Measurements from ENCODE around the gene COL9A1. TPM values are rescaled to one million over a fixed set of nuclear protein-coding genes. Genes with fewer than 3 reads are reported as not detected.

The COL9A1 gene
- total RNA-seq, 1 donor from 2014 or later, result 0.27 TPM

DNA sequence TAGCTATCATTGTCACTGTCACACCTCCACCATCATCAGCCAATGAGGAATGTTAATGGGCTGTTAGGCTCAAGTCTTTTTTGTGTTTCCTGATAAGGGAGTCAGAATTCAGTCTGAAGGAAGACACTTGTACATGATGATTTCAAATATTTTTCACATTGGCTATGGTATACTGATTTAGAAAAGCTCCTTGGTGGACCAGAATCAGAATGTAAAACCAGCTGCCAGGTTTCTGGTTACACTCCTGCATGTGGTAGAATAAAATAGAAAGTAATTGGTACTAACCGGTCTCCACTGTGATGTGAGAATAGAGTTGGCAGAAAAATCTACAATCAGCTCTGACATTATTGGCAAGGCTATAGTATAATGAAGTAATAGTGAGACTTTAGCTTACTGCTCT lies 10.7 kb downstream of the COL9A1 start:
- Mint-ChIP-seq H3K27ac (ENCODE audit: unreplicated experiment) (no peak overlapping the region), H3K36me3 (ENCODE audit: low read depth) (no peaks in the 10 kb centered on the region), H3K4me3 (ENCODE audit: unreplicated experiment) (no peak overlapping the region), H3K9me3 (ENCODE audit: low read depth) (no peaks in the 10 kb centered on the region), H3K4me1 (ENCODE audit: low read depth) (no peaks in the 10 kb centered on the region), H3K27me3 (ENCODE audit: low read depth) (peaks cover 46% of the 10 kb centered on the region)
- TF ChIP-seq, protein P1, sequence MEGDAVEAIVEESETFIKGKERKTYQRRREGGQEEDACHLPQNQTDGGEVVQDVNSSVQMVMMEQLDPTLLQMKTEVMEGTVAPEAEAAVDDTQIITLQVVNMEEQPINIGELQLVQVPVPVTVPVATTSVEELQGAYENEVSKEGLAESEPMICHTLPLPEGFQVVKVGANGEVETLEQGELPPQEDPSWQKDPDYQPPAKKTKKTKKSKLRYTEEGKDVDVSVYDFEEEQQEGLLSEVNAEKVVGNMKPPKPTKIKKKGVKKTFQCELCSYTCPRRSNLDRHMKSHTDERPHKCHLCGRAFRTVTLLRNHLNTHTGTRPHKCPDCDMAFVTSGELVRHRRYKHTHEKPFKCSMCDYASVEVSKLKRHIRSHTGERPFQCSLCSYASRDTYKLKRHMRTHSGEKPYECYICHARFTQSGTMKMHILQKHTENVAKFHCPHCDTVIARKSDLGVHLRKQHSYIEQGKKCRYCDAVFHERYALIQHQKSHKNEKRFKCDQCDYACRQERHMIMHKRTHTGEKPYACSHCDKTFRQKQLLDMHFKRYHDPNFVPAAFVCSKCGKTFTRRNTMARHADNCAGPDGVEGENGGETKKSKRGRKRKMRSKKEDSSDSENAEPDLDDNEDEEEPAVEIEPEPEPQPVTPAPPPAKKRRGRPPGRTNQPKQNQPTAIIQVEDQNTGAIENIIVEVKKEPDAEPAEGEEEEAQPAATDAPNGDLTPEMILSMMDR (IDR thresholded peaks at IDR 0.05), result no peak
- no peak for DNase-seq (ENCODE audit: low spot score)

DNA sequence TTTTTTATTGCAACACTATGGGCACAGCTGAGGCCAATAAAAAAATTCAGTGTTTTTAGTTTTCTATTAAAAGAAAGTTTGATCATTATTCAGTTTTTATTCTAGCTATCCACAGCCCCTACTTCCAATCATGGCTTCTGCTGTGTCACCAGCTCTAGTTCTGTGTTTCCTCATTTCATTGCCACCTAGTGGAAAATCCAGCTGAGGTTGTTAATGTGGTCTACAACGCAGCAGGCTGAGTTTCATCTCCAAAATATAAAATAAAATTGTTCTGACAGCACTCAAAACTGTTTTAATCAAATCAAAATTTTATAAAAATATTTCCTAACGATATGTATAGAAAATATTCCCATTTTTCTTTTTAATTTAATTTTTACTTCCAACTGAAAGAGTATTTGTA lies 13.6 kb downstream of the COL9A1 start:
- H3K9me3 Mint-ChIP-seq (ENCODE audit: low read depth), result no peaks in the 10 kb centered on the region
- no peak overlapping the region for H3K27ac Mint-ChIP-seq (ENCODE audit: unreplicated experiment)
- no peaks in the 10 kb centered on the region for H3K36me3 Mint-ChIP-seq (ENCODE audit: low read depth)
- DNase-seq (ENCODE audit: low spot score), result no peak
- no peaks in the 10 kb centered on the region for H3K4me1 Mint-ChIP-seq (ENCODE audit: low read depth)
- TF ChIP-seq, protein P1 (IDR thresholded peaks at IDR 0.05), result peak; percentile 69
- H3K4me3 Mint-ChIP-seq (ENCODE audit: unreplicated experiment), result no peak overlapping the region
- H3K27me3 Mint-ChIP-seq (ENCODE audit: low read depth), result peaks cover 43% of the 10 kb centered on the region

DNA sequence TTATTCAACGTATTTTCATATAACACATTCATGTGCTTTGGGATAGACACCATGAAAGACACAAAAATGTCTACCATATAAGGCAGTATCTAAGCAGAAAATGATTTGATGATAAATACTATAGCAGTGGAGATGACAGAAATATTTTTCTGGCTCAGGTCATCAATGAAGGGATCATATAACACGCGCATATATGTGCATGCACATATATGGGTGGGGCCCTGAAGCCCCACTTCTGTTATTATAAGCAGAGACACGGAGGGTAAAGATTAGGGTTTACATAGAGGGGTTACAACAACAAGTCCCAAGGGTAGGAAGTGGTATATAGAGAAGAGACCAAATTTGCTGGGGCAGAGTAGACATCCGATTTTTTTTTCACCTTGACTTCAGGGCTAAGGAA lies 16.0 kb downstream of the COL9A1 start:
- Mint-ChIP-seq H3K27ac (ENCODE audit: unreplicated experiment) (no peak overlapping the region), H3K4me1 (ENCODE audit: low read depth) (peaks cover 10% of the 10 kb centered on the region)
- DNase-seq (ENCODE audit: low spot score), result no peak

DNA sequence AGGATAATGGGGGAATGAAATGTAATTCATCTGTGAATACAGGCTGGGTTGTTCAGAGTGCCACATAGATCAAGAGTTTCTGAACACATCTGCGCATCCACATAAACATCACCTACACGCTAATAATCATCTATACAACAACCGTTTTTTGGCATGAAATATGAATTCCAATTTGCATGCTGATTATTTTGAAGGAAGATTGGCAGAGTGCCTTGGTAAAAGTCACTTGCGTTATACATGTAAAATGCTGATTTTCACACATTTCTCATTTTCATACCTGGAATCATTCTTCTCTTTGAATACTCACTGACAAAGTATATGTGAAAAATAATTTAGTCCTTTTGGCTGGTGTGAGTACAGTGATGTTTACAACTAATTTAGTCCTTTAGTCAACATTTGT lies 17.7 kb downstream of the COL9A1 start:
- DNase-seq (ENCODE audit: low spot score), result no peak
- peaks cover 45% of the 10 kb centered on the region for H3K27me3 Mint-ChIP-seq (ENCODE audit: low read depth)
- TF ChIP-seq, protein P1 (IDR thresholded peaks at IDR 0.05), result no peak
- no peaks in the 10 kb centered on the region for H3K9me3 Mint-ChIP-seq (ENCODE audit: low read depth)
- no peak overlapping the region for H3K27ac Mint-ChIP-seq (ENCODE audit: unreplicated experiment)
- H3K4me3 Mint-ChIP-seq (ENCODE audit: unreplicated experiment), result no peak overlapping the region
- H3K4me1 Mint-ChIP-seq (ENCODE audit: low read depth), result peaks cover 10% of the 10 kb centered on the region
- no peaks in the 10 kb centered on the region for H3K36me3 Mint-ChIP-seq (ENCODE audit: low read depth)

More for the DNA sequence above, 16.0 kb downstream of the COL9A1 start:
- TF ChIP-seq, protein P1 (IDR thresholded peaks at IDR 0.05), result no peak
- no peaks in the 10 kb centered on the region for H3K36me3 Mint-ChIP-seq (ENCODE audit: low read depth)
- H3K9me3 Mint-ChIP-seq (ENCODE audit: low read depth), result no peaks in the 10 kb centered on the region
- peaks cover 41% of the 10 kb centered on the region for H3K27me3 Mint-ChIP-seq (ENCODE audit: low read depth)
- no peak overlapping the region for H3K4me3 Mint-ChIP-seq (ENCODE audit: unreplicated experiment)

DNA sequence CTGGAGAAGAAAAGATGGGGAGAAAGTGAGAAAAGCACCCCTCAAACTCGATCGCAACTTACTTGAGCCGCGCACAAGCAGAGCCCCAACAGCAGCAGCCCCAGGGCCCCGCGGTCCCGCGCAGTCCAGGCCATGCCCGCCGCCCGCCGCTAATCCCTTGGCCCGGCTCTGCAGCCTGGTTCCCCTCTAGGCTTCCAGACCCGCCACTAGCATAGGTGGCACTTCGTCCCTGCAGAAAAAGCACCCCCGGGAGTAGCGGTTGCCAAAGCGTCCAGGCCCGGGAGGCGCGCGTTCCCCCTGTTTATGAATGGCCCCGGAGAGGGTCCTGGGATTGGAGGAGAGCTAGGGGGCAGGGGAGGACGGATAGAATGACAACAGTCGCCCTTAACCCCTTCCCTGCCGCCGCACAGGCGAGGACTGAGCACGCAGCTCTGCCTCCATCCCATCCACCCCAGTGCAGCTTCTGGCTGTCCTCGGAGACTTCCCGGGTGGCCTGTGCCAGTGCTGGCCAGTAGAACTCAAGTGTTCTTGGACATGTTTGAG lies 19.9 kb downstream of the COL9A1 start:
- H3K27me3 Mint-ChIP-seq (ENCODE audit: low read depth), result peaks cover 55% of the 10 kb centered on the region
- H3K4me3 Mint-ChIP-seq (ENCODE audit: unreplicated experiment), result peak overlapping the region; percentile 48

More for the DNA sequence above, 19.9 kb downstream of the COL9A1 start:
- TF ChIP-seq, protein P1 (IDR thresholded peaks at IDR 0.05), result no peak
- Mint-ChIP-seq H3K27ac (ENCODE audit: unreplicated experiment) (no peak overlapping the region), H3K4me1 (ENCODE audit: low read depth) (peaks cover 10% of the 10 kb centered on the region), H3K36me3 (ENCODE audit: low read depth) (no peaks in the 10 kb centered on the region), H3K9me3 (ENCODE audit: low read depth) (no peaks in the 10 kb centered on the region)
- no peak for DNase-seq (ENCODE audit: low spot score)
